Measurements from ENCODE around the gene INPP5B. TPM values are rescaled to one million over a fixed set of nuclear protein-coding genes. Genes with fewer than 3 reads are reported as not detected.

INPP5B gene
- total and polyA plus RNA-seq, 10 of the 15 experiments (the other 5 are each of a cell fraction or from before 2014, with no cell fraction given): 10.9 to 54.4 (median 26.9) TPM

- Histone ChIP-seq H3K4me3 (0 out of 2 replicates have a peak overlapping the region, but pooled peaks have one; percentile 39), H3K4me2 (ENCODE audit: control insufficient read depth, insufficient read depth) (peak overlapping the region; percentile 48; the same call in 1 of the 2 replicates), H2AFZ (ENCODE audit: control insufficient read depth, low read depth, low read length) (no peak overlapping the region), H4K20me1 (ENCODE audit: control insufficient read depth, insufficient read depth) (no peaks in the 10 kb centered on the region), H3K9me3 (replicated peaks; ENCODE audit: control insufficient read depth, insufficient read depth, low read length) (no peaks in the 10 kb centered on the region; the same call in 2 of the 3 replicates), H3K36me3 (ENCODE audit: control insufficient read depth in 2 of 2, insufficient read depth in 2 of 2, low read length in 1 of 2) (no peaks in the 10 kb centered on the region; a peak in 2 of 4 replicates), H3K27me3 (replicated peaks in 1 of 2; ENCODE audit: control insufficient read depth in 2 of 2, insufficient read depth in 2 of 2, low read length in 1 of 2) (no peaks in the 10 kb centered on the region), H3K79me2 (ENCODE audit: control insufficient read depth, insufficient read depth, low read length) (peaks cover 84% of the 10 kb centered on the region), H3K4me1 (ENCODE audit: control insufficient read depth, insufficient read depth, low read length) (peaks cover 45% of the 10 kb centered on the region), H3K27ac (ENCODE audit: control insufficient read depth, insufficient read depth) (peak overlapping the region; percentile 79), H3K9ac (ENCODE audit: control insufficient read depth, insufficient read depth, low read length) (no peak overlapping the region)
- intact Hi-C loops (cut with micrococcal nuclease; ENCODE audit: unreplicated experiment): loop anchor here (2.0 kb wide), 1 partner anchor 23 kb away; no protein-coding TSS in a partner anchor
- ATAC-seq (peak; percentile 9; the same call in 2 of the 3 replicates), DNase-seq (ENCODE audit: low read depth, low spot score) (no peak), FAIRE-seq (no peak)
- no peak for TF ChIP-seq BRCA1 (IDR thresholded peaks at IDR 0.05; ENCODE audit: low read depth, low read length)
- TF ChIP-seq MLLT1 (IDR thresholded peaks at IDR 0.05): peak; percentile 79; the same call in 1 of the 2 replicates
- 71% methylated on average over 3 of the region's 3 CpGs for WGBS (ENCODE audit: insufficient coverage, insufficient replicate concordance, low lambda C conversion rate, missing lambda C conversion rate)
- CTCF ChIA-PET: interaction anchor here (1.3 to 3.1 kb wide), 11 partner anchors 8 to 66 kb away, joined by 5 to 19 read pairs (median 8); partner anchors contain the start of genes INPP5B and MTF1
- BruUV-seq (replicated peaks): no TSS peak
- RAD21 ChIA-PET (ENCODE audit: unreplicated experiment): interaction anchor here (0.7 to 3.5 kb wide), 3 partner anchors 8 to 24 kb away, joined by 4 to 22 read pairs (median 19); partner anchors contain the start of gene INPP5B
- POLR2A ChIA-PET: interaction anchor here (0.8 to 3.0 kb wide), 6 partner anchors 8 to 89 kb away, joined by 3 to 26 read pairs (median 4); partner anchors contain the start of gene UTP11
- SMC1A ChIA-PET (ENCODE audit: uncharacterized antibody, unreplicated experiment): interaction anchor here (1.0 to 3.3 kb wide), 7 partner anchors 10 to 64 kb away, joined by 3 to 25 read pairs (median 4); partner anchors contain the start of gene INPP5B
- in situ Hi-C loops (cut with MboI): no loop called here
Observed at GRCh38 chr1:37923551-37923889, 23.3 kb downstream of the INPP5B start.
